ENCODE results near the gene MZF1.

MZF1 gene

DNA sequence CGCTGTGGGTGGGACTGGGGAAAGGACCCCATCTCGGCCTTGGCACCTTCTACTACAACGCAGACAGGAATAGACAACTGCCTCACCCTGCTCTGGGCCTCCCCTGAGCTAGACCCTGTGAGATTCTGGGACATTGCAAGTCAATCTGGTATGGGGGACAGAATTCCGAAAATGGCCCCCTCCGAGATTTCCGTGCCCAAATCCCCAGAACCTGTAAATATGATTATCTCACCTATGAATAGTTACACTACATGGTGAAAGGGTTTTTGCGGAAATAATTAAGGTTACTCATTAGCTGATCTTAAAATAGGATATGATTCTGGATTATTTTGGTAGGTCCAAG, 52.9 kb downstream of the MZF1 start:
- TF ChIP-seq ZNF660 (tag by site-specific recombination; IDR thresholded peaks at IDR 0.05) (peak; percentile 31; the same call in 1 of the 2 replicates), ZNF585B (tag by site-specific recombination; IDR thresholded peaks at IDR 0.05) (no peak)
- TF ChIP-seq, protein P1, sequence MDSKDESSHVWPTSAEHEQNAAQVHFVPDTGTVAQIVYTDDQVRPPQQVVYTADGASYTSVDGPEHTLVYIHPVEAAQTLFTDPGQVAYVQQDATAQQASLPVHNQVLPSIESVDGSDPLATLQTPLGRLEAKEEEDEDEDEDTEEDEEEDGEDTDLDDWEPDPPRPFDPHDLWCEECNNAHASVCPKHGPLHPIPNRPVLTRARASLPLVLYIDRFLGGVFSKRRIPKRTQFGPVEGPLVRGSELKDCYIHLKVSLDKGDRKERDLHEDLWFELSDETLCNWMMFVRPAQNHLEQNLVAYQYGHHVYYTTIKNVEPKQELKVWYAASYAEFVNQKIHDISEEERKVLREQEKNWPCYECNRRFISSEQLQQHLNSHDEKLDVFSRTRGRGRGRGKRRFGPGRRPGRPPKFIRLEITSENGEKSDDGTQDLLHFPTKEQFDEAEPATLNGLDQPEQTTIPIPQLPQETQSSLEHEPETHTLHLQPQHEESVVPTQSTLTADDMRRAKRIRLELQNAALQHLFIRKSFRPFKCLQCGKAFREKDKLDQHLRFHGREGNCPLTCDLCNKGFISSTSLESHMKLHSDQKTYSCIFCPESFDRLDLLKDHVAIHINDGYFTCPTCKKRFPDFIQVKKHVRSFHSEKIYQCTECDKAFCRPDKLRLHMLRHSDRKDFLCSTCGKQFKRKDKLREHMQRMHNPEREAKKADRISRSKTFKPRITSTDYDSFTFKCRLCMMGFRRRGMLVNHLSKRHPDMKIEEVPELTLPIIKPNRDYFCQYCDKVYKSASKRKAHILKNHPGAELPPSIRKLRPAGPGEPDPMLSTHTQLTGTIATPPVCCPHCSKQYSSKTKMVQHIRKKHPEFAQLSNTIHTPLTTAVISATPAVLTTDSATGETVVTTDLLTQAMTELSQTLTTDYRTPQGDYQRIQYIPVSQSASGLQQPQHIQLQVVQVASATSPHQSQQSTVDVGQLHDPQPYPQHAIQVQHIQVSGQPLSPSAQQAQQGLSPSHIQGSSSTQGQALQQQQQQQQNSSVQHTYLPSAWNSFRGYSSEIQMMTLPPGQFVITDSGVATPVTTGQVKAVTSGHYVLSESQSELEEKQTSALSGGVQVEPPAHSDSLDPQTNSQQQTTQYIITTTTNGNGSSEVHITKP (tag by site-specific recombination; IDR thresholded peaks at IDR 0.05) = peak; percentile 82
- peak overlapping the region; percentile 74 for H3K4me3 ChIP-seq (ENCODE audit: low read depth, low read length)
- peaks cover 0 to 22% of the 10 kb centered on the region in 2 experiments; a peak in 1 of 3 replicates for H3K36me3 ChIP-seq (ENCODE audit: control insufficient read depth in 2 of 2, insufficient read depth in 1 of 2, low read length in 2 of 2)
- H3K27ac ChIP-seq (ENCODE audit: extremely low read depth, low read depth, low read length) = peak overlapping the region; percentile 94
- no peaks in the 10 kb centered on the region for H3K9me3 ChIP-seq (ENCODE audit: control insufficient read depth, insufficient read depth, low read depth, low read length)
- peaks cover 10% of the 10 kb centered on the region for H3K4me1 ChIP-seq (ENCODE audit: control insufficient read depth, insufficient read depth, low read length)
- ChIA-PET CTCF (interaction anchor here (0.6 to 3.4 kb wide), 36 partner anchors 12 to 385 kb away, joined by 3 to 26 read pairs (median 5); partner anchors contain the start of genes CHMP2A, TRIM28, ZNF446 and ZNF497), POLR2A (interaction anchor here (0.6 to 4.6 kb wide), 44 partner anchors 8 to 603 kb away, joined by 3 to 107 read pairs (median 5); partner anchors contain the start of genes CHMP2A, MZF1, TRIM28 and UBE2M)

DNA sequence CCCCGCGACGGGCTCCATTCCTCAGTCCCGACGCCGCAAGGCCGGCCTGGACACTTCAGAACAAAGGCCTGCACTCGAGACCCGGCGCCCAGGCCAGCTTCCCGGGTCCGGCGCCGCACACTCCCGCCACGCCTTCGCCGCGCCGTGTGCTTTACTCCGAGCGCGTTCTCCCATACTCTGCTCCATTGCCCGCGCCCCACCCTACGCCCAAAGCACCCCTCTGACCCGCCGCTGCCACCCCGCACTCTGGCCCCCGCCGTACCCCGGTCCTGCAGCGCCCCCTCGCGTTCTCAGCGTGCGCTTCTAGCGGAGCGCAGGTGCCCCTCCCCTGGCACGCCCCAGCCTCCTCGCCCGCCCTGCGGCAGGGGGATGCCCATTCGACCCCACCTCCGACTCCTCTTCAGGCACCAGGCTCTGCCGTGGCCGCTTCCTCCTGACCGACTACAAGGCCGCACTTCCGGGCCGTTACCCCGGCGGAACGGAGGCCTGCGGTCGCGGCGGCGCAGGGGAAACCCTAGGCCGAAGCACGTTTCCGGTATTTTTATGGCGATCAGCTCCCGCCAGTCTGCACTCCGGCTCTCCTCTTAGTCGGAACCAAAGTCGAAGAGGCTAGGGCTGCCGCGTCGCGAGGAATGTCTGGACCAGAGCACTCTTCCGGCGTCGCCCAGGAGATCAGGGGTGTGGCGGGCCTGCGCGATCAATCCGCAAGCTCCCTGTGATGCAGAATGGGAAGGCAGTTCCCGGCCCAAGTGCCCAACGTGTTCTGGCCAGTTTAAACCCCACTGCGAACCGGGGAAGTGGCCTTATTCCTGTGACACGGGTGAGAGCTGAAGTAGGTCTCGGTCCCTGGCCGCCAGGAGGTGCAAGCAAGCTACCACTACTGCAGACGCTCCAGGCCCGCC, 53.5 kb downstream of the MZF1 start, which contains the start of gene ZBTB45:
Gene ZBTB45, minus strand, starts transcription at position 456 of the 902 bp plus-strand sequence. CDS start 2,137 bp downstream, outside the sequence.
- Histone ChIP-seq H3K27ac (ENCODE audit: extremely low read depth, low read depth, low read length) (peak within 1 kb of the TSS; percentile 94), H3K4me3 (ENCODE audit: low read depth, low read length) (peak within 1 kb of the TSS; percentile 74), H3K36me3 (ENCODE audit: control insufficient read depth in 2 of 2, insufficient read depth in 1 of 2, low read length in 2 of 2) (peaks cover 0 to 23% of the 10 kb centered on the region in 2 experiments; a peak in 1 of 3 replicates), H3K9me3 (ENCODE audit: control insufficient read depth, insufficient read depth, low read depth, low read length) (no peaks in the 10 kb centered on the region), H3K4me1 (ENCODE audit: control insufficient read depth, insufficient read depth, low read length) (peaks cover 10% of the 10 kb centered on the region)
- ChIA-PET CTCF (interaction anchor here (0.6 to 3.4 kb wide), 60 partner anchors 8 to 517 kb away, joined by 3 to 26 read pairs (median 4); partner anchors contain the start of genes CHMP2A, TRIM28, ZNF324B and ZNF446), POLR2A (interaction anchor here (0.6 to 4.6 kb wide), 50 partner anchors 9 to 603 kb away, joined by 3 to 107 read pairs (median 4); partner anchors contain the start of genes CHMP2A, MZF1, TRIM28 and UBE2M)
- TF ChIP-seq ZBTB48 (tag by site-specific recombination; IDR thresholded peaks at IDR 0.05) = peak; percentile 49; the same call in 1 of the 2 replicates
- TF ChIP-seq ZNF121 (tag by site-specific recombination; IDR thresholded peaks at IDR 0.05) = peak; percentile 20; the same call in 1 of the 2 replicates
- TF ChIP-seq ZNF785 (tag by site-specific recombination; IDR thresholded peaks at IDR 0.05) = peak; percentile 80
- no peak for TF ChIP-seq MEIS1 (CRISPR knock-in tag; IDR thresholded peaks at IDR 0.05; ENCODE audit: borderline replicate concordance)
- TF ChIP-seq ZNF274 (IDR thresholded peaks at IDR 0.05; ENCODE audit: low read length) = no peak
- no peak for TF ChIP-seq ZNF274 (tag by site-specific recombination; IDR thresholded peaks at IDR 0.05; ENCODE audit: borderline replicate concordance)
- TF ChIP-seq OVOL3 (tag by site-specific recombination; IDR thresholded peaks at IDR 0.05) = peak; percentile 86; the same call in 1 of the 2 replicates
- TF ChIP-seq ZNF239 (tag by site-specific recombination; IDR thresholded peaks at IDR 0.05) = peak; percentile 88
- no peak for TF ChIP-seq ZNF433 (tag by site-specific recombination; IDR thresholded peaks at IDR 0.05; ENCODE audit: low read depth)
- TF ChIP-seq, protein P2, sequence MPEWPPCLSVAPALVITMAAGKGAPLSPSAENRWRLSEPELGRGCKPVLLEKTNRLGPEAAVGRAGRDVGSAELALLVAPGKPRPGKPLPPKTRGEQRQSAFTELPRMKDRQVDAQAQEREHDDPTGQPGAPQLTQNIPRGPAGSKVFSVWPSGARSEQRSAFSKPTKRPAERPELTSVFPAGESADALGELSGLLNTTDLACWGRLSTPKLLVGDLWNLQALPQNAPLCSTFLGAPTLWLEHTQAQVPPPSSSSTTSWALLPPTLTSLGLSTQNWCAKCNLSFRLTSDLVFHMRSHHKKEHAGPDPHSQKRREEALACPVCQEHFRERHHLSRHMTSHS (tag by site-specific recombination; IDR thresholded peaks at IDR 0.05) = no peak
- TF ChIP-seq ZIC2 (tag by site-specific recombination; IDR thresholded peaks at IDR 0.05) = 0 out of 2 replicates have a peak, but pooled peaks have one; percentile 22
- TF ChIP-seq ZFHX2 (tag by site-specific recombination; conservative IDR thresholded peaks at IDR 0.05) = peak; percentile 69
- TF ChIP-seq ZNF768 (tag by site-specific recombination; IDR thresholded peaks at IDR 0.05) = peak; percentile 72
- no peak for TF ChIP-seq ZNF155 (tag by site-specific recombination; IDR thresholded peaks at IDR 0.05)
- TF ChIP-seq ZNF777 (tag by site-specific recombination; IDR thresholded peaks at IDR 0.05; ENCODE audit: borderline replicate concordance) = peak; percentile 61
- TF ChIP-seq ZFP37 (tag by site-specific recombination; IDR thresholded peaks at IDR 0.05) = peak; percentile 98
- peak; percentile 91 for TF ChIP-seq SP2 (tag by site-specific recombination; IDR thresholded peaks at IDR 0.05)
- peak; percentile 65; the same call in 1 of the 2 replicates for TF ChIP-seq ZBTB1 (tag by site-specific recombination; IDR thresholded peaks at IDR 0.05)
- TF ChIP-seq HOXA7 (CRISPR knock-in tag; IDR thresholded peaks at IDR 0.05; ENCODE audit: borderline replicate concordance) = no peak
- TF ChIP-seq, protein P3, sequence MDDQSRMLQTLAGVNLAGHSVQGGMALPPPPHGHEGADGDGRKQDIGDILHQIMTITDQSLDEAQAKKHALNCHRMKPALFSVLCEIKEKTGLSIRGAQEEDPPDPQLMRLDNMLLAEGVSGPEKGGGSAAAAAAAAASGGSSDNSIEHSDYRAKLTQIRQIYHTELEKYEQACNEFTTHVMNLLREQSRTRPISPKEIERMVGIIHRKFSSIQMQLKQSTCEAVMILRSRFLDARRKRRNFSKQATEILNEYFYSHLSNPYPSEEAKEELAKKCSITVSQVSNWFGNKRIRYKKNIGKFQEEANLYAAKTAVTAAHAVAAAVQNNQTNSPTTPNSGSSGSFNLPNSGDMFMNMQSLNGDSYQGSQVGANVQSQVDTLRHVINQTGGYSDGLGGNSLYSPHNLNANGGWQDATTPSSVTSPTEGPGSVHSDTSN (CRISPR knock-in tag; IDR thresholded peaks at IDR 0.05) = peak; percentile 99
- peak; percentile 67; the same call in 1 of the 2 replicates for TF ChIP-seq ZNF664 (tag by site-specific recombination; IDR thresholded peaks at IDR 0.05)
- peak; percentile 96 for TF ChIP-seq YY2 (tag by site-specific recombination; IDR thresholded peaks at IDR 0.05)
- TF ChIP-seq KLF9 (tag by site-specific recombination; IDR thresholded peaks at IDR 0.05; ENCODE audit: low read depth) = peak; percentile 96
- peak; percentile 99 for TF ChIP-seq ZXDB (tag by site-specific recombination; IDR thresholded peaks at IDR 0.05)
- peak; percentile 97 for TF ChIP-seq ZBTB17 (tag by site-specific recombination; IDR thresholded peaks at IDR 0.05)
